ENCODE data around the gene P3H3. TPM values are rescaled to one million over a fixed set of nuclear protein-coding genes. Genes with fewer than 3 reads are reported as not detected.
A peak's percentile ranks its signal among the peaks of the same experiment; 100 is the strongest.

The P3H3 gene
- polyA plus RNA-seq, 2 of the 4 experiments (the other 2 are of a cell fraction), result 8.6 to 21.9 TPM

DNA sequence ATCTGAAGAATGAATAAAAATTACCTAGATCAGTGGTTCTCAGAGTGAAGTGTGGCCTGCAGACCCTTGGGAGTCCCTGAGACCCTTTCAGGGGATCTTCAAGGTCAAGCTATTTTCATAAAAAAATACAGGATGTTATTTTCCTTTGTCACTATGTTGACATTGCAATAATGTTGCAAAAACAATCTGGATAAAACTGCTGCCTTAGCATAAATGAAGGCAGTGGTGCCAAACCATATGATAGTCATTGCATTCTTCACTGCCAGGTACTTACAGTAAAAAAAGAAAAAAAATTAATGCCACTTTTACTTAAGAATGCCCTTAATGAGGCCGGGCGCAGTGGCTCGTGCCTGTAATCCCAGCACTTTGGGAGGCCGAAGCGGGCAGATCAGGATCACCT, 40.9 kb upstream of the P3H3 start:
- DNase-seq (ENCODE audit: low read depth in 1 of 2, low spot score in 1 of 2) (no peak), FAIRE-seq (no peak)

DNA sequence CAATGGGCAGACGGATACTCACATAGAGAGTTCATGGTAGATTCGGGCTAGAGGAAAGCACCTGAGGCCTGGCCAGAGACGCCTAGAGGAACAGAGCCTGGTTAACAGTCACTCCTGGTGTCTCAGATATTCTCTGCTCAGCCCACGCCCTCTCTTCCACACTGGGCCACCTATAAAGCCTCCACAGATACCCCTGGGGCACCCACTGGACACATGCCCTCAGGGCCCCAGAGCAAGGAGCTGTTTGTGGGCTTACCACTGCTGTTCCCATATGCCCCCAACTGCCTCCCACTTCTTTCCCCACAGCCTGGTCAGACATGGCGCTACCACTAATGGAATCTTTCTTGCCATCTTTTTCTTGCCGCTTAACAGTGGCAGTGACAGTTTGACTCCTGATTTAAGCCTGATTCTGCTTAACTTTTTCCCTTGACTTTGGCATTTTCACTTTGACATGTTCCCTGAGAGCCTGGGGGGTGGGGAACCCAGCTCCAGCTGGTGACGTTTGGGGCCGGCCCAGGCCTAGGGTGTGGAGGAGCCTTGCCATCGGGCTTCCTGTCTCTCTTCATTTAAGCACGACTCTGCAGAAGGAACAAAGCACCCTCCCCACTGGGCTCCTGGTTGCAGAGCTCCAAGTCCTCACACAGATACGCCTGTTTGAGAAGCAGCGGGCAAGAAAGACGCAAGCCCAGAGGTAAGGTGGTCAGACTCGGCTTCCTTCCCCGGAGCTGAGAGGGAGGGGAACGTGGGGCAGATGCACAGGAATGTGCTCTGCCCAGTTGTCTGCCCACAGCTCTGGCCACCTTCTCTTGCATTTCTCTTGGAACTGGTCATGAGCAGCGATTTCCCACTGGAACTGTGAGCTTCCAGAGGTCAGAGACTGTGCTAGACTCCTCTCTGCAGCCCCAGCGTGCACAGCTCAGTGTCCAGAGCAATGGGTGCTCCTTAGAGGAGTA, 39.0 kb upstream of the P3H3 start, which contains the start of gene CD4:
Gene CD4, plus strand, starts transcription at position 557 of the 953 bp plus-strand sequence. CDS start 10,611 bp downstream, outside the sequence.
- H3K4me3 ChIP-seq, result no peak within 1 kb of the TSS
- WGBS (ENCODE audit: missing lambda C conversion rate), result 68% methylated on average over 18 of the region's 18 CpGs
- no peak for DNase-seq (ENCODE audit: low read depth in 1 of 2, low spot score in 1 of 2)
- H3K4me2 ChIP-seq, result no peak within 1 kb of the TSS
- H3K9me3 ChIP-seq, result no peaks in the 10 kb centered on the region
- CTCF ChIA-PET, result interaction anchor here (0.8 to 26.0 kb wide), 7 partner anchors 10 to 46 kb away, joined by 3 to 670 read pairs (median 18); partner anchors contain the start of genes GPR162, LAG3, MLF2 and P3H3
- no peak within 1 kb of the TSS for H3K27ac ChIP-seq
- no peaks in the 10 kb centered on the region for H3K4me1 ChIP-seq
- TF ChIP-seq KDM1A (IDR thresholded peaks at IDR 0.05; ENCODE audit: low read depth) (no peak), RFX5 (IDR thresholded peaks at IDR 0.05) (no peak), HOXA7 (CRISPR knock-in tag; IDR thresholded peaks at IDR 0.05) (no peak), POLR2AphosphoS2 (conservative IDR thresholded peaks at IDR 0.05; ENCODE audit: low read length) (no peak), SMC3 (IDR thresholded peaks at IDR 0.05) (no peak), RCOR1 (IDR thresholded peaks at IDR 0.05; ENCODE audit: low read depth, low read length) (no peak), MAFK (IDR thresholded peaks at IDR 0.05; ENCODE audit: partially characterized antibody) (no peak), KDM5A (IDR thresholded peaks at IDR 0.05) (no peak), CHD4 (IDR thresholded peaks at IDR 0.05; ENCODE audit: borderline replicate concordance) (no peak), RNF2 (IDR thresholded peaks at IDR 0.05; ENCODE audit: borderline replicate concordance, low read depth) (no peak), ZFP36 (IDR thresholded peaks at IDR 0.05; ENCODE audit: borderline replicate concordance, partially characterized antibody) (no peak), GATA3 (IDR thresholded peaks at IDR 0.05; ENCODE audit: borderline replicate concordance) (no peak), ZC3H11A (IDR thresholded peaks at IDR 0.05) (no peak), FOSB (CRISPR knock-in tag; IDR thresholded peaks at IDR 0.05) (no peak), NR3C1 (IDR thresholded peaks at IDR 0.05) (no peak), BHLHE40 (IDR thresholded peaks at IDR 0.05; ENCODE audit: low read depth, low read length) (no peak), ESRRA (IDR thresholded peaks at IDR 0.05; ENCODE audit: borderline replicate concordance, low read length) (no peak)
- TF ChIP-seq, protein P1, sequence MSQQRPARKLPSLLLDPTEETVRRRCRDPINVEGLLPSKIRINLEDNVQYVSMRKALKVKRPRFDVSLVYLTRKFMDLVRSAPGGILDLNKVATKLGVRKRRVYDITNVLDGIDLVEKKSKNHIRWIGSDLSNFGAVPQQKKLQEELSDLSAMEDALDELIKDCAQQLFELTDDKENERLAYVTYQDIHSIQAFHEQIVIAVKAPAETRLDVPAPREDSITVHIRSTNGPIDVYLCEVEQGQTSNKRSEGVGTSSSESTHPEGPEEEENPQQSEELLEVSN (IDR thresholded peaks at IDR 0.05; ENCODE audit: borderline replicate concordance, low read depth), result no peak
- TF ChIP-seq, protein P2, sequence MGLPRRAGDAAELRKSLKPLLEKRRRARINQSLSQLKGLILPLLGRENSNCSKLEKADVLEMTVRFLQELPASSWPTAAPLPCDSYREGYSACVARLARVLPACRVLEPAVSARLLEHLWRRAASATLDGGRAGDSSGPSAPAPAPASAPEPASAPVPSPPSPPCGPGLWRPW (IDR thresholded peaks at IDR 0.05), result no peak
- TF ChIP-seq, protein P3, sequence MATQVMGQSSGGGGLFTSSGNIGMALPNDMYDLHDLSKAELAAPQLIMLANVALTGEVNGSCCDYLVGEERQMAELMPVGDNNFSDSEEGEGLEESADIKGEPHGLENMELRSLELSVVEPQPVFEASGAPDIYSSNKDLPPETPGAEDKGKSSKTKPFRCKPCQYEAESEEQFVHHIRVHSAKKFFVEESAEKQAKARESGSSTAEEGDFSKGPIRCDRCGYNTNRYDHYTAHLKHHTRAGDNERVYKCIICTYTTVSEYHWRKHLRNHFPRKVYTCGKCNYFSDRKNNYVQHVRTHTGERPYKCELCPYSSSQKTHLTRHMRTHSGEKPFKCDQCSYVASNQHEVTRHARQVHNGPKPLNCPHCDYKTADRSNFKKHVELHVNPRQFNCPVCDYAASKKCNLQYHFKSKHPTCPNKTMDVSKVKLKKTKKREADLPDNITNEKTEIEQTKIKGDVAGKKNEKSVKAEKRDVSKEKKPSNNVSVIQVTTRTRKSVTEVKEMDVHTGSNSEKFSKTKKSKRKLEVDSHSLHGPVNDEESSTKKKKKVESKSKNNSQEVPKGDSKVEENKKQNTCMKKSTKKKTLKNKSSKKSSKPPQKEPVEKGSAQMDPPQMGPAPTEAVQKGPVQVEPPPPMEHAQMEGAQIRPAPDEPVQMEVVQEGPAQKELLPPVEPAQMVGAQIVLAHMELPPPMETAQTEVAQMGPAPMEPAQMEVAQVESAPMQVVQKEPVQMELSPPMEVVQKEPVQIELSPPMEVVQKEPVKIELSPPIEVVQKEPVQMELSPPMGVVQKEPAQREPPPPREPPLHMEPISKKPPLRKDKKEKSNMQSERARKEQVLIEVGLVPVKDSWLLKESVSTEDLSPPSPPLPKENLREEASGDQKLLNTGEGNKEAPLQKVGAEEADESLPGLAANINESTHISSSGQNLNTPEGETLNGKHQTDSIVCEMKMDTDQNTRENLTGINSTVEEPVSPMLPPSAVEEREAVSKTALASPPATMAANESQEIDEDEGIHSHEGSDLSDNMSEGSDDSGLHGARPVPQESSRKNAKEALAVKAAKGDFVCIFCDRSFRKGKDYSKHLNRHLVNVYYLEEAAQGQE (IDR thresholded peaks at IDR 0.05), result no peak
- FAIRE-seq, result no peak
- POLR2A ChIA-PET, result no interaction called here
- ATAC-seq, result no peak

More for the DNA sequence above, 40.9 kb upstream of the P3H3 start:
- Histone ChIP-seq H3K9me3 (no peaks in the 10 kb centered on the region), H3K27ac (no peak overlapping the region), H3K4me2 (no peak overlapping the region), H3K4me3 (no peak overlapping the region), H3K4me1 (no peaks in the 10 kb centered on the region)
- no peak for ATAC-seq
- ChIA-PET CTCF (interaction anchor here (1.0 to 26.0 kb wide), 7 partner anchors 10 to 233 kb away, joined by 3 to 670 read pairs (median 8); partner anchors contain the start of genes GPR162, LAG3, MLF2 and P3H3), POLR2A (no interaction called here)
- TF ChIP-seq MAFK (IDR thresholded peaks at IDR 0.05; ENCODE audit: partially characterized antibody), result peak; percentile 90
- TF ChIP-seq CBX2 (IDR thresholded peaks at IDR 0.05; ENCODE audit: borderline replicate concordance, low read depth), result no peak
- no peak for TF ChIP-seq SREBF2 (IDR thresholded peaks at IDR 0.05)
- WGBS (ENCODE audit: missing lambda C conversion rate), result 86% methylated on average over 5 of the region's 5 CpGs

Measured in A549 (cell line).